SK-N-SH treated with all-trans-retinoic acid at 6 μM for 48 hours (cell line): ENCODE measurements around the gene PPP6R2.

ENCODE experiments used
- ATAC-seq: fragments of 200-7000 bp; cut with Tn5 transposase; 3 replicates; pipeline ENCODE4 v1.9.1; 2020; ENCODE audit warnings: mild to moderate bottlenecking, moderate library complexity
- ARNTL ChIP-seq: fragments of 450-650 bp; formaldehyde crosslinking; IDR thresholded peaks from 2 replicates; pipeline ENCODE4 v1.5.0; 2020; ENCODE audit warnings: low read depth, mild to moderate bottlenecking, moderate library complexity, borderline replicate concordance
- BACH2 ChIP-seq: fragments of 250-450 bp; sonication (Bioruptor Pico); IDR thresholded peaks from 2 replicates; pipeline ENCODE4 v1.9.0; 2021; ENCODE audit warnings: mild to moderate bottlenecking, borderline replicate concordance
- CREB5 ChIP-seq: fragments of 250-450 bp; sonication (Bioruptor Pico); IDR thresholded peaks from 2 replicates; pipeline ENCODE4 v1.5.1; 2020; ENCODE audit warnings: low read depth, mild to moderate bottlenecking, moderate library complexity
- CSDC2 ChIP-seq: fragments of 250-450 bp; sonication (Bioruptor Pico); IDR thresholded peaks from 2 replicates; pipeline ENCODE4 v1.5.0; 2020; ENCODE audit warnings: mild to moderate bottlenecking, moderate library complexity
- CSRNP3 ChIP-seq: fragments of 250-450 bp; sonication (Bioruptor Pico); IDR thresholded peaks from 2 replicates; pipeline ENCODE4 v1.5.1; 2021; ENCODE audit warnings: mild to moderate bottlenecking, moderate library complexity
- ESRRG ChIP-seq: fragments of 250-450 bp; sonication (Bioruptor Pico); IDR thresholded peaks from 2 replicates; pipeline ENCODE4 v1.6.1; 2021; ENCODE audit warnings: mild to moderate bottlenecking
- ISL1 ChIP-seq: fragments of 250-450 bp; sonication (Bioruptor Pico); IDR thresholded peaks from 2 replicates; pipeline ENCODE4 v2.1.2; 2022; ENCODE audit warnings: mild to moderate bottlenecking, moderate library complexity
- OSR1 ChIP-seq: fragments of 250-450 bp; sonication (Bioruptor Pico); IDR thresholded peaks from 2 replicates; pipeline ENCODE4 v1.8.0; 2022; ENCODE audit warnings: moderate library complexity, mild to moderate bottlenecking, inconsistent platforms
- PATZ1 ChIP-seq: fragments of 250-450 bp; sonication (Bioruptor Pico); IDR thresholded peaks from 2 replicates; pipeline ENCODE4 v1.8.0; 2020; ENCODE audit warnings: mild to moderate bottlenecking, moderate library complexity, borderline replicate concordance
- POU6F1 ChIP-seq: fragments of 250-450 bp; sonication (Bioruptor Pico); IDR thresholded peaks from 2 replicates; pipeline ENCODE4 v1.8.0; 2021; ENCODE audit warnings: low read depth, mild to moderate bottlenecking, moderate library complexity, borderline replicate concordance
- PPARA ChIP-seq: fragments of 250-450 bp; sonication (Bioruptor Pico); IDR thresholded peaks from 2 replicates; pipeline ENCODE4 v1.5.0; 2020; ENCODE audit warnings: mild to moderate bottlenecking, borderline replicate concordance
- RARB ChIP-seq: fragments of 250-450 bp; sonication (Bioruptor Pico); IDR thresholded peaks from 2 replicates; pipeline ENCODE4 v1.8.0; 2021; ENCODE audit warnings: mild to moderate bottlenecking, moderate library complexity
- SNAI2 ChIP-seq: fragments of 250-450 bp; sonication (Bioruptor Pico); IDR thresholded peaks from 2 replicates; pipeline ENCODE4 v1.5.0; 2020; ENCODE audit warnings: mild to moderate bottlenecking, moderate library complexity
- TCF4 ChIP-seq: fragments of 250-450 bp; sonication (Bioruptor Pico); IDR thresholded peaks from 2 replicates; pipeline ENCODE4 v1.8.0; 2021; ENCODE audit warnings: mild to moderate bottlenecking, moderate library complexity, borderline replicate concordance
- TOX ChIP-seq: fragments of 250-450 bp; sonication (Bioruptor Pico); IDR thresholded peaks from 2 replicates; pipeline ENCODE4 v1.8.0; 2021; ENCODE audit warnings: mild to moderate bottlenecking, moderate library complexity, borderline replicate concordance
- TSHZ2 ChIP-seq: fragments of 250-450 bp; sonication (Bioruptor Pico); IDR thresholded peaks from 2 replicates; pipeline ENCODE4 v1.5.0; 2020; ENCODE audit warnings: mild to moderate bottlenecking, moderate library complexity
- ZC3H10 ChIP-seq: fragments of 250-450 bp; sonication (Bioruptor Pico); IDR thresholded peaks from 2 replicates; pipeline ENCODE4 v1.5.1; 2021; ENCODE audit warnings: mild to moderate bottlenecking, moderate library complexity
- ZFP30 ChIP-seq: fragments of 450-650 bp; formaldehyde crosslinking; IDR thresholded peaks from 2 replicates; pipeline ENCODE4 v1.5.0; 2022; ENCODE audit warnings: mild to moderate bottlenecking, moderate library complexity
- ZNF565 ChIP-seq: fragments of 450-650 bp; formaldehyde crosslinking; conservative IDR thresholded peaks from 2 replicates; pipeline ENCODE4 v1.5.0; 2020; ENCODE audit warnings: low read depth, mild to moderate bottlenecking, moderate library complexity
- ZNF8 ChIP-seq: fragments of 450-650 bp; formaldehyde crosslinking; IDR thresholded peaks from 2 replicates; pipeline ENCODE4 v1.5.0; 2020; ENCODE audit warnings: mild to moderate bottlenecking, moderate library complexity

Gene PPP6R2

GRCh38 chr22:50319503-50319951 lies 23.6 kb upstream of the PPP6R2 start:
- ATAC-seq, result no peak
- TF ChIP-seq TOX (CRISPR knock-in tag), result no peak
- no peak for TF ChIP-seq ZFP30 (CRISPR knock-in tag)
- TF ChIP-seq PPARA, result no peak
- TF ChIP-seq ARNTL (CRISPR knock-in tag), result no peak
- no peak for TF ChIP-seq SNAI2
- TF ChIP-seq CSDC2 (CRISPR knock-in tag), result no peak
- TF ChIP-seq ZNF565 (CRISPR knock-in tag), result no peak
- no peak for TF ChIP-seq BACH2
- TF ChIP-seq ISL1 (CRISPR knock-in tag), result no peak

GRCh38 chr22:50320116-50320515 lies 23.0 kb upstream of the PPP6R2 start:
- no peak for ATAC-seq
- TF ChIP-seq ESRRG (CRISPR knock-in tag) (no peak), OSR1 (CRISPR knock-in tag) (no peak), ZNF565 (CRISPR knock-in tag) (no peak), PATZ1 (CRISPR knock-in tag) (no peak), ZC3H10 (no peak), POU6F1 (CRISPR knock-in tag) (no peak), ZNF8 (CRISPR knock-in tag) (no peak), TSHZ2 (CRISPR knock-in tag) (no peak), CSRNP3 (CRISPR knock-in tag) (no peak), SNAI2 (no peak), TOX (CRISPR knock-in tag) (no peak), TCF4 (CRISPR knock-in tag) (no peak)

- ATAC-seq, result no peak
- TF ChIP-seq CSRNP3 (CRISPR knock-in tag) (no peak), TSHZ2 (CRISPR knock-in tag) (no peak), SNAI2 (no peak), CREB5 (no peak), ZNF8 (CRISPR knock-in tag) (no peak), CSDC2 (CRISPR knock-in tag) (no peak), TOX (CRISPR knock-in tag) (no peak), ZNF565 (CRISPR knock-in tag) (no peak), ZFP30 (CRISPR knock-in tag) (no peak), OSR1 (CRISPR knock-in tag) (no peak), PATZ1 (CRISPR knock-in tag) (no peak), ESRRG (CRISPR knock-in tag) (no peak), PPARA (no peak), BACH2 (no peak), RARB (CRISPR knock-in tag) (no peak)
Measured at GRCh38 chr22:50320671-50321325, 22.3 kb upstream of the PPP6R2 start.
